C4-2B (cell line): Measurements from ENCODE around the gene SPPL2B.

ENCODE experiments used
- ZFX ChIP-seq: fragments of 450-650 bp; IDR thresholded peaks from 2 replicates; pipeline ENCODE4 v1.6.1; 2017
- TF ChIP-seq, protein P1 (sequence below): fragments of 450-650 bp; conservative IDR thresholded peaks from 2 replicates; pipeline ENCODE4 v1.5.1; 2017; ENCODE audit warnings: mild to moderate bottlenecking

DNA sequence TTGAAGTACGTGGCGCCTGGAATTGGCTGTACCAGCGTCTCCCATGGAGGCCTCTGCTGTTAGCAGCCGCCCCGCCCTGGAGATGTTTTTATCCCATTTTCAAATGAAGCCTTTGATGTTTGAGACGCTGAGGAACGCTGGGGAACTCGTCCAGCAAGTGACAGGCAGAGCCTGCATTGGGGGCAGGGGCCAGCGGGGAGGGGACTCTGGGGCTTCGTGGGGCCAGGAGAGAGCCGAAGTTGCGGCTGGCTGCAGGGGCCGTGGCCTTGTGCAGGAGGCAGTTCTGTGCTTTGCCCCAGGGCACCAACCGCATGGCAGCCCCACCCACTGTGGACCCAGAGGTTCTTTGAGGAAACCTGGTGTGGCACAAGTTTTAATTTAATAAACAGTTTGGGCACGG lies 13.5 kb downstream of the SPPL2B start:
- TF ChIP-seq, protein P1, sequence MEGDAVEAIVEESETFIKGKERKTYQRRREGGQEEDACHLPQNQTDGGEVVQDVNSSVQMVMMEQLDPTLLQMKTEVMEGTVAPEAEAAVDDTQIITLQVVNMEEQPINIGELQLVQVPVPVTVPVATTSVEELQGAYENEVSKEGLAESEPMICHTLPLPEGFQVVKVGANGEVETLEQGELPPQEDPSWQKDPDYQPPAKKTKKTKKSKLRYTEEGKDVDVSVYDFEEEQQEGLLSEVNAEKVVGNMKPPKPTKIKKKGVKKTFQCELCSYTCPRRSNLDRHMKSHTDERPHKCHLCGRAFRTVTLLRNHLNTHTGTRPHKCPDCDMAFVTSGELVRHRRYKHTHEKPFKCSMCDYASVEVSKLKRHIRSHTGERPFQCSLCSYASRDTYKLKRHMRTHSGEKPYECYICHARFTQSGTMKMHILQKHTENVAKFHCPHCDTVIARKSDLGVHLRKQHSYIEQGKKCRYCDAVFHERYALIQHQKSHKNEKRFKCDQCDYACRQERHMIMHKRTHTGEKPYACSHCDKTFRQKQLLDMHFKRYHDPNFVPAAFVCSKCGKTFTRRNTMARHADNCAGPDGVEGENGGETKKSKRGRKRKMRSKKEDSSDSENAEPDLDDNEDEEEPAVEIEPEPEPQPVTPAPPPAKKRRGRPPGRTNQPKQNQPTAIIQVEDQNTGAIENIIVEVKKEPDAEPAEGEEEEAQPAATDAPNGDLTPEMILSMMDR = no peak
- TF ChIP-seq ZFX = no peak
